Mucosa of descending colon (tissue), 3 donors: ENCODE data around the gene AQR. TPM values are rescaled to one million over a fixed set of nuclear protein-coding genes. Genes with fewer than 3 reads are reported as not detected.
"Not testable (repeated sequence)": the region's sequence is repeated elsewhere in the genome, so short reads cannot be mapped to it uniquely, and the experiment has no call there.

ENCODE experiments used
- ATAC-seq: fragments of 200-7000 bp; cut with Tn5 transposase; one replicate; pipeline ENCODE4 v1.9.1; 2020; ENCODE audit warnings: mild to moderate bottlenecking, moderate library complexity
- DNase-seq, 3 donors: peaks; one replicate each; pipeline ENCODE4 v3.0.0-alpha.2; 2020
- H3K36me3 ChIP-seq: fragments of 200-600 bp; one replicate; pipeline ENCODE4 v1.8.0; 2021; ENCODE audit warnings: low read depth, mild to moderate bottlenecking
- H3K4me1 ChIP-seq: fragments of 200-600 bp; one replicate; pipeline ENCODE4 v1.8.0; 2021; ENCODE audit warnings: low read depth, mild to moderate bottlenecking
- H3K4me3 ChIP-seq: fragments of 200-600 bp; one replicate; pipeline ENCODE4 v1.8.0; 2021; ENCODE audit warnings: mild to moderate bottlenecking
- H3K9me3 ChIP-seq: fragments of 200-600 bp; one replicate; pipeline ENCODE4 v1.8.0; 2021; ENCODE audit warnings: mild to moderate bottlenecking
- CTCF ChIP-seq: fragments of 200-600 bp; IDR thresholded peaks from one replicate; pipeline ENCODE4 v1.8.0; 2022; ENCODE audit warnings: antibody characterized with exemption, mild to moderate bottlenecking
- intact Hi-C, 2 donors: fragments of 100-400 bp; cut with DNase I in 1 of 2; cut with micrococcal nuclease in 1 of 2; formaldehyde crosslinking; loops; one replicate each; pipeline versions ENCODE4 v1.11.0 to v1.11.1; 2022; cut with DNase I, micrococcal nuclease
- total RNA-seq, 3 donors: library from RNA; stranded (reverse); fragmentation: NEBNext Ultra II Directional in 2 of 3; extraction: Animal tissue kit (Norgen Biotek cat#: 25700) in 2 of 3; gene quantifications; one replicate each; pipeline versions ENCODE4 v1.2.1 to v1.2.4, GENCODE V29; 2021 to 2023
- donor health status: DM: no; HTN: no; CAD: no; lungs with moderate emphysema.
- donor health status: DM: no; HTN: no; CAD: no.
- donor health status: DM: no; HTN: yes; CAD: no.

The AQR gene
- total RNA-seq, 3 donors from 2014 or later = 25.1 to 26.6 (median 26.4) TPM

DNA sequence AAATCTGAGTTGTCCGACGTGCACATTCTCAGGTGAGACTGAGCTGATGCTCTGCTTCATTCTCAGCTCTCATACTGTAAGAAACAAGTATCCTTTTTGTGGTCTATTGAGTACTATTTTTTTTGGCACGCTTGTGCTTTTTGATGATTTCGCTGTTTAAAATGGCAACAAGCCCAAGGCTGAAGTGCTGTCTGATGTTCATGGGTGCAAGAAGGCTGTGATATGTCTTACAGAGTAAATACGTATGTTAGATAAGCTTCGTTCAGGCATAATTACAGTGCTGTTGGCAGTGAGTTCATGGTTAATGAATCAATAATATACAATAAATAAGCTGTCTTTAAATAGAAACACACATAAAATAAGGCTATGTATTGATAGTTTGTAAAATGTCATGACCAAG, 27.2 kb downstream of the AQR start:
- intact Hi-C loops = no loop called here
- no peak for TF ChIP-seq CTCF
- H3K36me3 ChIP-seq = peaks cover 3% of the 10 kb centered on the region
- no peaks in the 10 kb centered on the region for H3K9me3 ChIP-seq
- H3K4me3 ChIP-seq = no peak overlapping the region
- ATAC-seq (no peak), DNase-seq (no peak)
- H3K4me1 ChIP-seq = no peaks in the 10 kb centered on the region

DNA sequence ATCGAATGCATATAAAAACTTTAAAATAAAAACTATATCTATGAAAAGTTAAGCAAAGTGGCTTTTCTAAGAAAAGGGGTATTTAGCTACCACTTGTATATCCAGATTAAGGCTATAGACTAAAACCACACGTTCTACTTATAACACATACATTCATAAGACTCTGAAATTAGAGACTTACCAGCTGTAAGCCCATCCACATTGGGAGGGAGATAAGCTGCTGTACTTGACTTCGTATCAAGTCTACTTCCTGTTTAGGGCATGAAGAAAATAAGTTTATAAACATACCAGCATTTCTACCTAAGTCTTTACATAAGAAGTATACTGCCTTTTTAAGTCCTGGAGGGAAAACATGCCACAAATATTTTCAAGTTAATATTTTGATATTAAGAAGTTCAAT, 27.7 kb downstream of the AQR start:
- DNase-seq (no peak), ATAC-seq (no peak)
- Histone ChIP-seq H3K4me1 (no peaks in the 10 kb centered on the region), H3K36me3 (peaks cover 3% of the 10 kb centered on the region), H3K4me3 (no peak overlapping the region), H3K9me3 (no peaks in the 10 kb centered on the region)
- TF ChIP-seq CTCF = no peak
- intact Hi-C loops = no loop called here

- DNase-seq (no peak), ATAC-seq (no peak)
- intact Hi-C loops = no loop called here
- peaks cover 3% of the 10 kb centered on the region for H3K36me3 ChIP-seq
- no peaks in the 10 kb centered on the region for H3K9me3 ChIP-seq
- H3K4me1 ChIP-seq = no peaks in the 10 kb centered on the region
- no peak overlapping the region for H3K4me3 ChIP-seq
- no peak for TF ChIP-seq CTCF
Measured at GRCh38 chr15:34941185-34941698, 28.3 kb downstream of the AQR start.

GRCh38 chr15:34933432-34933975, 36.0 kb downstream of the AQR start:
- intact Hi-C loops = no loop called here
- no peak for TF ChIP-seq CTCF
- ATAC-seq (no peak), DNase-seq (no peak)
- Histone ChIP-seq H3K4me3 (no peak overlapping the region), H3K36me3 (peaks cover 9% of the 10 kb centered on the region), H3K4me1 (no peaks in the 10 kb centered on the region), H3K9me3 (no peaks in the 10 kb centered on the region)

GRCh38 chr15:34928349-34928748, 41.2 kb downstream of the AQR start:
- H3K9me3 ChIP-seq, DNase-seq, H3K4me1 ChIP-seq, H3K4me3 ChIP-seq, ATAC-seq, intact Hi-C loops: not testable (repeated sequence)
- peaks cover 10% of the 10 kb centered on the region for H3K36me3 ChIP-seq

DNA sequence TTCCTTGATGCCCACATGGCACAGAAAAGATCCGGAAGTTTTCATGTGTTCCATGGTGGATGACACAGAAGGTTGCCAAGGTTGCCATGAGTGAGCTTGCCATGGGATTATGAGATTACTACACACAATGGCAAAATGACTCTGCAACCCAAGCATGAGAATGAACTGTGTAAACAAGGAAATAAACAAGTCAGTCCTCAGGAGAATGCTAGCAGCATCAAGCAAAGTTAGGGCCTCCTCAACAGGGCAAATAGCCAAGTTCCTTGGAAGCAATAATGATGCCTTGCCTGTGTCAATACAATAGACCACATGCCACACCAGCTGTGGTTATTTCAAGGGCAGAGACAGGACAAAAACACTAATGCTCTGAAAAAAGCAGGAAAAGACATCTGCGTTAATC, 41.8 kb downstream of the AQR start:
- H3K36me3 ChIP-seq = peaks cover 10% of the 10 kb centered on the region
- DNase-seq (no peak), ATAC-seq (no peak)
- intact Hi-C loops = no loop called here
- no peaks in the 10 kb centered on the region for H3K9me3 ChIP-seq
- no peak for TF ChIP-seq CTCF
- H3K4me1 ChIP-seq = no peaks in the 10 kb centered on the region
- H3K4me3 ChIP-seq = no peak overlapping the region
